Kidney (tissue), 14 donors: ENCODE results near the gene ZNF552. TPM values are rescaled to one million over a fixed set of nuclear protein-coding genes. Genes with fewer than 3 reads are reported as not detected.
A peak's percentile ranks its signal among the peaks of the same experiment; 100 is the strongest.

Source experiments
- DNase-seq, 5 donors: peaks; one replicate each; pipeline ENCODE4 v3.0.0-alpha.2; 2013 to 2020
- FAIRE-seq: peaks from 2 replicates; lab custom pipeline; 2012; peaks lifted over from hg19 to GRCh38; lab: Jason Lieb, UNC
- H3K27ac ChIP-seq, 2 donors: one replicate each; pipeline ENCODE4 v1.7.0; 2013; ENCODE audit warnings: low read depth in 2 of 2, low read length in 2 of 2, inconsistent platforms in 1 of 2
- H3K27me3 ChIP-seq: one replicate; pipeline ENCODE4 v1.7.1; 2013; ENCODE audit warnings: low read length, inconsistent platforms; ENCODE audit not compliant: control insufficient read depth, insufficient read depth
- H3K36me3 ChIP-seq, 3 donors: one replicate each; pipeline versions ENCODE4 v1.7.0 to v1.7.1; 2013; ENCODE audit warnings: low read length in 3 of 3, control low read depth in 1 of 3, inconsistent platforms in 1 of 3; ENCODE audit not compliant: insufficient read depth in 3 of 3, control insufficient read depth in 2 of 3
- H3K4me1 ChIP-seq, 3 donors: one replicate each; pipeline versions ENCODE4 v1.7.0 to v1.7.1; 2013; ENCODE audit warnings: low read length in 3 of 3, inconsistent platforms in 1 of 3, low read depth in 1 of 3; ENCODE audit not compliant: control insufficient read depth in 2 of 3, insufficient read depth in 2 of 3
- H3K4me3 ChIP-seq, 3 donors: one replicate each; pipeline versions ENCODE4 v1.7.0 to v1.8.1; 2013; ENCODE audit warnings: low read length in 3 of 3, control low read depth in 1 of 3, inconsistent platforms in 1 of 3
- H3K9ac ChIP-seq, 3 donors: one replicate each; pipeline versions ENCODE4 v1.7.0 to v1.7.1; 2013; ENCODE audit warnings: low read length in 3 of 3, control low read depth in 1 of 3, inconsistent platforms in 1 of 3
- H3K9me3 ChIP-seq, 3 donors: one replicate each; pipeline versions ENCODE4 v1.7.0 to v1.7.1; 2013; ENCODE audit warnings: low read length in 3 of 3, control low read depth in 1 of 3, inconsistent platforms in 1 of 3; ENCODE audit not compliant: control insufficient read depth in 2 of 3, insufficient read depth in 1 of 3
- CTCF ChIP-seq: IDR thresholded peaks from 3 replicates; pipeline ENCODE4 v1.5.1; 2012; ENCODE audit warnings: mild to moderate bottlenecking, moderate library complexity, borderline replicate concordance; ENCODE audit not compliant: insufficient read depth; ENCODE audit errors: extremely low read depth
- intact Hi-C: fragments of 100-400 bp; cut with DNase I; formaldehyde crosslinking; loops from one replicate; pipeline ENCODE4 v1.11.1; 2022
- polyA plus RNA-seq: library from polyadenylated mRNA; stranded (reverse); fragments of 350-450 nt; fragmentation: Illumina TruSeq; extraction: RNeasy Lipid Tissue Mini Kit (QIAGEN cat#74804); gene quantifications from one replicate; pipeline ENCODE4 v1.2.3, GENCODE V29; 2014; ENCODE audit warnings: low read depth, low replicate concordance; ENCODE audit not compliant: insufficient read depth
- total RNA-seq: library from RNA; stranded (reverse); fragmentation: NEBNext Ultra II Directional; extraction: Animal tissue kit (Norgen Biotek cat#: 25700); gene quantifications from one replicate; pipeline ENCODE4 v1.2.1, GENCODE V29; 2021
- donor health status: control.
- donor health status: control.
- donor health status: control.
- donor health status: control.
- donor health status: control.
- donor health status: DM: yes; HTN: yes; CAD: no.
- donor health status: Normal renal cell carcinoma (clear cell type).

Gene ZNF552
- total and polyA plus RNA-seq, 2 donors from 2014 or later: 10.7 to 13.8 TPM

DNA sequence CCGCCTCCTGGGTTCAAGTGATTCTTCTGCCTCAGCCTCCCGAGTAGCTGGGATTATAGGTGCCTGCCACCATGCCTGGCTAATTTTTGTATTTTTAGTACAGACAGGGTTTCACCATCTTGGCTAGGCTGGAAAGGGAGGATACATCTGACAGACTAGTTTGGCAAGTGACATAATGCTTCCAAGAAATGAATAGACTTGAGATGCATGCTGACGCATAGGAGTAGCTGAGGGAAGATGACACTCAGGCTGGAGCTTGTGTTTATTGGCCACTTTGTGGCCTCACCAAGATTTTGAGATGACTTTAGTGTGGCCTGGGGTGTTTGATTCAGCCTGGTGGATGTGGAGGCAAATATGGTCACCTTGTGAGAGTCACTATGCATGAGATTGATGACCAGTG, 41.2 kb downstream of the ZNF552 start:
- H3K4me1 ChIP-seq: peaks cover 0 to 5% (median 3%) of the 10 kb centered on the region in 3 donors
- no peak for DNase-seq
- TF ChIP-seq CTCF: no peak
- no peak overlapping the region for H3K9ac ChIP-seq
- no peak overlapping the region for H3K27ac ChIP-seq
- no peaks in the 10 kb centered on the region for H3K27me3 ChIP-seq
- peaks cover 0 to 5% (median 0%) of the 10 kb centered on the region in 3 donors for H3K9me3 ChIP-seq
- no peak for FAIRE-seq
- peaks cover 9 to 16% (median 10%) of the 10 kb centered on the region in 3 donors for H3K36me3 ChIP-seq
- no peak overlapping the region for H3K4me3 ChIP-seq
- intact Hi-C loops: no loop called here

- no peaks in the 10 kb centered on the region for H3K27me3 ChIP-seq
- H3K9me3 ChIP-seq: no peaks in the 10 kb centered on the region
- no peak overlapping the region for H3K9ac ChIP-seq
- intact Hi-C loops: no loop called here
- H3K4me1 ChIP-seq: peaks cover 0 to 5% (median 3%) of the 10 kb centered on the region in 3 donors
- H3K4me3 ChIP-seq: no peak overlapping the region
- TF ChIP-seq CTCF: no peak
- H3K36me3 ChIP-seq: peaks cover 0 to 10% (median 4%) of the 10 kb centered on the region in 3 donors
- FAIRE-seq (no peak), DNase-seq (no peak)
- H3K27ac ChIP-seq: no peak overlapping the region
Observed at GRCh38 chr19:57771417-57771816, 43.3 kb downstream of the ZNF552 start.

- Histone ChIP-seq H3K4me1 (peaks cover 0 to 5% (median 3%) of the 10 kb centered on the region in 3 donors), H3K9ac (peak within 1 kb of the TSS; percentile 26 to 67 (median 45)), H3K4me3 (peak within 1 kb of the TSS; percentile 64 to 81 (median 76)), H3K36me3 (peaks cover 0 to 6% (median 2%) of the 10 kb centered on the region in 3 donors), H3K27ac (peak within 1 kb of the TSS; percentile 70 to 76), H3K9me3 (no peaks in the 10 kb centered on the region), H3K27me3 (no peaks in the 10 kb centered on the region)
- no peak for TF ChIP-seq CTCF
- peak; percentile 92 to 97 (median 95) for DNase-seq
- FAIRE-seq: no peak
- intact Hi-C loops: no loop called here
Observed at GRCh38 chr19:57769345-57770131, 45.2 kb downstream of the ZNF552 start, which contains the start of gene ZNF586. ZNF586 (plus strand) TSS chr19:57769676; CDS start chr19:57769843, 167 bp downstream.
